ENCODE data around the gene NINJ2.

DNA sequence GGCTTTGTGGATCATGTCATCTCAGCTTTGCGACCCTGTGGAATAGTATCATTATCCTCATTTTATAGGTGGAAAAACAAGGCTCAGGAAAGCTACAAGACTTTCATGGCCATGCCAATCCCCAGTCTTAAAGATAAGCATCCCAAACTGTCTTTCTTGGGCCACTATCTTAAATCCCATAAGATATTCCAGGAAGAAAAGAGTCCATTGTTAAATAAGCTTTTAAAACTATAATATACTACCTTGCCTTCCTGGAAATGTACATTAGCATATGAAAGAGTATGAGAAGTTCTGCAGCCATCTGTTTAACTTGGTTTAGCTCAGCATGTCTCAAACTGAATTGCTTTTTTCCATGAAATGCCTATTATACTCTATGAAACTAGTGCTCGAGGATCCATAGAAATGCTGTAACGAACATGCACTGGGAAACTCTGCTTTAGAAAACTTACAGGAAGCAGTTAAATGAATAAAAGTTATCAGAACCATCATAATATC is 126.4 kb downstream of the NINJ2 start:
- TF ChIP-seq, protein P1, sequence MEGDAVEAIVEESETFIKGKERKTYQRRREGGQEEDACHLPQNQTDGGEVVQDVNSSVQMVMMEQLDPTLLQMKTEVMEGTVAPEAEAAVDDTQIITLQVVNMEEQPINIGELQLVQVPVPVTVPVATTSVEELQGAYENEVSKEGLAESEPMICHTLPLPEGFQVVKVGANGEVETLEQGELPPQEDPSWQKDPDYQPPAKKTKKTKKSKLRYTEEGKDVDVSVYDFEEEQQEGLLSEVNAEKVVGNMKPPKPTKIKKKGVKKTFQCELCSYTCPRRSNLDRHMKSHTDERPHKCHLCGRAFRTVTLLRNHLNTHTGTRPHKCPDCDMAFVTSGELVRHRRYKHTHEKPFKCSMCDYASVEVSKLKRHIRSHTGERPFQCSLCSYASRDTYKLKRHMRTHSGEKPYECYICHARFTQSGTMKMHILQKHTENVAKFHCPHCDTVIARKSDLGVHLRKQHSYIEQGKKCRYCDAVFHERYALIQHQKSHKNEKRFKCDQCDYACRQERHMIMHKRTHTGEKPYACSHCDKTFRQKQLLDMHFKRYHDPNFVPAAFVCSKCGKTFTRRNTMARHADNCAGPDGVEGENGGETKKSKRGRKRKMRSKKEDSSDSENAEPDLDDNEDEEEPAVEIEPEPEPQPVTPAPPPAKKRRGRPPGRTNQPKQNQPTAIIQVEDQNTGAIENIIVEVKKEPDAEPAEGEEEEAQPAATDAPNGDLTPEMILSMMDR (IDR thresholded peaks at IDR 0.05), result no peak
- no peak for TF ChIP-seq POLR2A (IDR thresholded peaks at IDR 0.05)

All from right lobe of liver (tissue), 4 donors.